GM21619 (cell line): ENCODE data around the gene ZNF256.

ENCODE experiments used
- ATAC-seq: cut with Tn5 transposase; IDR thresholded peaks from one replicate; pipeline ENCODE4 v1.9.1; 2021; ENCODE audit not compliant: unreplicated experiment

ZNF256 gene

DNA sequence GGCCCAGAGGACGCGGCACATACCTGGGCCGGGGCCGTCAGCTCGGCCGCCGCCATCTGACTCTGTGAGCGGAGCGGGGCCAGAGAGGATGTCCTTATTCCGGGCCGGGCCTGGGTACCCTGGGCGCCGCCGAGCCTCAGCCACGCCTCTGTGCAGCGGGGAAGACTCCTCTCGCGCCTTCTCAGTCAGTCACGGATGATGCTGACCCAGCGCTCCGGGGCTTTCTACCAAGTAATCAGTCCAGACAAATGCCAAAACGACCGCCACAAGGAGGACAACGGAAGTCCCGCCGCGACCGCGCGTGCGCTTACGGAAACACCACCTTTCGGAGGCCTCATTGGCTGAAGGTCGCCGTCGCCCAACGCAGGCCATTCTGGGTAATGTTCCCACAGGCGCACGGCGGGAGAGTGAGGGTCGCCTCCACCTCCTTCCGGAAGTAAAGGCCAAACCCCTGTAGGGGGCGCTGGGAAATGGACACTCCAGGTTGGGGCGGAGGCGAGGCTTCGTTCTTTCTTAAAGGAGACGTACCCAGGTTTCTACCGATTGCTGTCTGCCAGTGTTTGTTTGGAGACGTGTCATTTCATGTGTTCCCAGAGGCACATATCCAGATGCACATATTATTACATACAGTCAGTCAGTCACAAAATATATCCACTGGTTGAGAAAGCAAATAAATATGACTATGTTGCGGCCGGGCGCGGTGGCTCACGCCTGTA, at the start of gene ZNF256:
Gene ZNF256, minus strand, starts transcription at position 288 of the 716 bp plus-strand sequence. Its CDS starts 232 bp downstream, at position 56.
- ATAC-seq: peak; percentile 80

DNA sequence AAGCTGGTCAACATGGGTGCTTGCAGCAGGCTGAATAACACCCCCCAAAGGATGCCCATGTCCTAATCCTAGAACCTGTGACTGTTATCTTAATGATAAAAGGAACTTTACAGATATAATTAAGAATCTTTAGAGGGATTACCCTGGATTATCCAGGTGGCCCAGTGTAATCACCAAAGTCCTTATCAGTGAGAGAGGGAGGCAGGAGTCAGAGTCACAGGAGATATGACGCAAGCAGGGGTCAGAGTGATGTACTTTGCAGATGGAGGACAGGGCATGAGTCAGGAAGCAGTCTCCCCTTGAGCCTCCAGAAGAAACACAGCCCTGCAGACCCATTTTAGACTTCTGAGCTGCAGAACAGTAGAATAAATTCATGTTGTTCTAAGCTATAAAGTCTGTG, 45.3 kb upstream of the ZNF256 start:
- ATAC-seq: no peak

DNA sequence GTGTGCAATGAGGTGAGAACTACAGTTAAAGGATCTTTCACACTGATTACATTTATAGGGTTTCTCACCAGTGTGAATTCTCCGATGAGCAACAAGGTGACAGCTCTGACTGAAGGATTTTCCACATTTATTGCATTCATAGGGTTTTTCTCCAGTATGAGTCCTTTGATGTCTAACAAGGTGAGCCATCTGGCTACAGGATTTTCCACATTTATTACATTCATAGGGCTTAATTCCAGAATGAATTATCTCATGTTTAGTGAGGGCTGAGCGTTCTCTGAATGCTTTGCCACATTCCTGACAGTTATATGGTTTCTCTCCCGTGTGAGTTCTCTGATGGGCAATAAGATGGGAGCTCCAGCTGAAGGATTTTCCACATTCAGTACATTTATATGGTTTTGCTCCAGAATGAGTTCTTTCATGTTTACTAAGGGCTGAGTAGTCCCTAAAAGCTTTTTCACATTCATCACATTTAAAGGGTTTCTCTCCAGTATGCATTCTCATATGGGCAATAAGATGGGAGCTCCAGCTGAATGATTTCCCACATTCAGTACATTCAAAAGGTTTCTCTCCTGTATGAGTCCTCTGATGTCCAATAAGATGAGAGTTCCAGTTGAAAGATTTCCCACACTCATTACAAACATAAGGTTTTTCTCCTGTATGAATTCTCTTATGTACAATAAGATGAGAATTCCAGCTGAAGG, 31.2 kb upstream of the ZNF256 start:
- no peak for ATAC-seq

- no peak for ATAC-seq
Observed at GRCh38 chr19:57974434-57974833, 26.9 kb upstream of the ZNF256 start, which contains the start of gene C19orf18. Gene C19orf18 (minus strand): TSS chr19:57974534. CDS start chr19:57974432, 102 bp downstream.

DNA sequence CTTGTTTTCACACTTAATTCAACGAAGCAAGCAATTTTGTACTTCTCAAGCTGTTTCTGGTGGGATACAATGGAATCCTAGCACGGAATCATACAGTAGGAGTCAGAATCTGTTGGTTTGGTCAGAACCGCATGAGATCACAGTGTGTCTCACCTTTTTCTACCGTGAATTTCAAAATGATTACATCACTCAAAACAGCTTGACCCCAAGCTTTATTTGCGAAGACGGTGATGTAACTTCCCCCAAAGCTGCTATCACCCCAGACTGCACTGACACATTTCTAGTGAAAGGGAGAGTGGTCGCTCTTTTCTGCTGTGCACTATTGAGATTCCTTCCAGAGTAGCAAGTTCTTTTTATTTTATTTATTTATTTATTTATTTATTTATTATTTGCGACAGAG, 17.3 kb upstream of the ZNF256 start:
- ATAC-seq: no peak

GRCh38 chr19:57961785-57962184, 14.3 kb upstream of the ZNF256 start:
- no peak for ATAC-seq

DNA sequence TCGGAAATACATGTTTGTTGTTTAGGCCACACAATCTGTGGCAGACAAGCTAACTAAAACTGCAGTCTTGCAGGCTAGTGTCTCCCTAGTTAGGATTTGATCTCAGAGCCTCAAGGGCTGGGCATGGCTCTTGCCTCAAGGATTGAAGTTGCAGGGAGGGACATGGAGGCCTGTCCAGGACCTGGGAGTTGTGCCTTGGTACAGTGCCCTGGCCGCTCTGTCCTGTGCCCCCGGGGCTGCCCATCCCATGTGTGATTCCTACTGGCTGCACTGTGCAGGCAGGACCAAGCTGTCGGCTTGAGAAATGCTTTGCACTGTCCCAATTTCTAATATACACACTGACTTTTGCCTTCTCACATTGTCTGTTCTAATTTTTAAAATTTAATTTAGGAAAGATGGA, 7.5 kb upstream of the ZNF256 start:
- ATAC-seq: no peak

GRCh38 chr19:57949702-57950101, 2.2 kb upstream of the ZNF256 start:
- no peak for ATAC-seq

DNA sequence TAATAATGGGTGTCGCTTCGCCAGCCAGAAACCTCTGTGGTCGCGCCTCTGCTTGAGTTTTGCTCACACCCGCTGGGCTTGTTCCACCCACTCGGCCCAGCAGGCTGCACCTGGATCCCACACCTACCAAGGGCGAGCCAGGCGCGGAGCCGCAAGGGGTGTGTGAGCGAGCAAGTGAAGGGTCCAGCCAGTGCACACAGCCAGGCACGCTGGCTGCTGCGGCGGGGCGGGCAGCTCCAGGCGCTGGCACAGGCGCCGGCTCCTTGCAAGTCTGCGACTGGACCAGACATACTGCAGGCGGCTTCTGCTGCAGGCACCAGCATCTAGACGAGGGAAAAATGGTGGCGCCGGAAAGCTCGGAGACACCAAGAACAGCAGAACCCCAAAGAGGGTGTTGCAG, 1.8 kb upstream of the ZNF256 start:
- ATAC-seq: no peak

DNA sequence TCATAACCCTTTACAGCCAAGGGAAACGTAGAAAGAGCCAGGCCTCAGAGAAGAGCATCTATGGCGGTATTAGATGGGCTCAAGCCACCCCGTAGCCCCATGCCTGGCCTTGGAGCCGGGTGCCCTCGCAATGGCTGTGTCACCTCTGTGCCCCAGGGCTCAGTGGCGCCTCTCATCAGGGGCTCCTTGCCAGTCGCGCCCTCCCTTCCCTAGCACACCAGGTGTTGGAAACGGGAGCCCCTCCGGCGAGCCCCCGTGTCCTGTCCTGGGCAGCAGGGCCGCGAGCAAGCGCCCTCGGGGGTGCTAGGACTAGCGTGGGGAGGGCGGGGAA, 453 bp downstream of the ZNF256 start:
- ATAC-seq: peak; percentile 16

DNA sequence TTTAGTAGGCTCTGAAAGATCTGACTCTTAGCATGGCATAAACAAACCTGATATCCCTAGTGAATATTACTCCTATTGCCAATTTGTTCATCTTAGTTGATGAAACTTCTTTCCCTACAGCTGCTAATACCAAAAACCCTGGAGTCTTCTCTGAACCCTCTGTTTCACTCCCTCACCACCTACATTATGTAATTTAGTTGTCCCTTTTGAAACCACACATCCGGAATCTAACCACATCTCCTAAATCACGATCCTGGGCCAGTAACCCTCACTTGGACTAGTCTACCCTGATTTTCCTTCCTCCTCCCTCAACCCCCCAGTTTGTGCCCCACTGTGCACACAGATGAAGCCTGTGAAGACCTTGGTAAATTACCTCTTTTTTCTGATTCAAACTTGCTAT, 1.2 kb downstream of the ZNF256 start:
- ATAC-seq: no peak

DNA sequence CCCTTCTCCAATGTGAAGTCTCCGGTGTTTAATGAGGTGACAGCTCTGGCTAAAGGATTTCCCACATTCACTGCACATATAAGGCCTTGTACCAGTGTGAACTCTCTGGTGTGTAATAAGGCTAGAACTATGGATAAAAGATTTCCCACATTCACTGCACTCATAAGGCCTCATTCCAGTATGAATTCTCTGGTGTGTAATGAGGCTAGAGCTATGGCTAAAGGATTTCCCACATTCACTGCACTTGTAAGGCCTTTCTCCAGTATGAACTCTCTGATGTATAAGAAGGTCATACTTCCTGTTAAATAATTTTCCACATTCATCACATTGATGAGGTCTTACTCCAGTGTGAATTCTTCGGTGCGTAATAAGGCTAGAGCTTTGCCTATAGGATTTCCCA, 5.9 kb downstream of the ZNF256 start:
- ATAC-seq: no peak

DNA sequence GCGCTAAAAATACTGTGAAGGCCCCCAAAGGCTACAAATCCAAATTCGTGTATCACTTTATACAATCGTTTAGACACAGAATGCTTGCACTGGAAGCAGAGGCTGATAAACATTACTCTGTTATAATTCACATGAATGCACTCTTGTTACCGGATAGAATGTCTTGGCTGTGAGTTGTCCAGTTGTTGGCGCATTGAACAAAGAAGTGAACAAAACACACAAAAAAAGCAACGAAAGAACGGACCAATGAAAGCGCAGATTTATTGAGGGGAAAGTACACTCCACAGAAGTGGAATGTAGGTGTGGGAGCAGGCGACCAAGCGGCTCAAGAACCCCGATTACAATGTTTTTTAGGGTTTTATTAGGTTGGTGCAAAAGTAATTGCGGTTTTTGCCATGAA, 11.8 kb downstream of the ZNF256 start:
- ATAC-seq: no peak

DNA sequence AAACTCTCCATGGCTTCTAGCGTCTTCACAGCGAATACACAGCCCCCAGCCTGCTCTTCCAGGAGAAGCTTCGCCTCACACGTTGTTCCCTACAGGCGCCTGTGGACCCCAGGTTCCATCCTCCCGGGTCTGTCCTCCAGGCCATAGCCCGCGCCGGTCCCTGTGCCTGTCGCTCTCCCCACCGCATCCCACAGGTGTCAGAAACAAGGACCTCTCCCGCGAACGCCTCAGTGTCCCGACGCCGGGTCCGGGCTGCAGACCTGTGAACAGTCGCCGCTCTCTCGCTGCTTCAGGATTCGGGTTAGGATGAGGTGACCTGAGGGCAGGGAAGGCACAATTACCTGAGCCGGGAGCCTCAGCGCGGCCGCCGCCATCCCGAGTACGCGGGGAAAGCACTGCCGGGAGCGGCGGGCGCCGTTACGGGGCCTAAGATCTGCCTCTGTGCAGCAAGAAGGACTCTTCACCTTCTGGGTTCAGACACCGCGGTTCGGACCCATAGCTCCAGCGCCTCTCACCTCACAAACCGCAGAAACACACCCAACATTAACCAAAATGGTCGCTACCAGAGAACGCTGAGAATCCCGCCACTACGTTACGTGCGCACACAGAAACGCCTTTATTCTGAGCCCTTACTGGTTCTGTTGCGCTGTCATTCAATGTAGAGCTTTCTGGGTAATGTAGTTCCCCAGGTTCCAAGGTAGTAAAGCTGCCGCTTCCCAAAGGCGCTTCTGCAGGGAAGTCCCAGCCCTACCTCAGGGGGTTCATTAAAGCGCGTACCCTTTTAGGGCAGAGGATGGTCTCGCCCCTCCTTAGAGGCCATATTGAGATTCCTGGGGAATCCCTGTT, 12.5 kb downstream of the ZNF256 start, which contains the start of gene ZNF418:
Gene ZNF418, minus strand, starts transcription at position 583 of the 846 bp plus-strand sequence. CDS start 1,580 bp downstream, outside the sequence.
- ATAC-seq: peak; percentile 58

- no peak for ATAC-seq
Observed at GRCh38 chr19:57927587-57927986, 19.9 kb downstream of the ZNF256 start.

DNA sequence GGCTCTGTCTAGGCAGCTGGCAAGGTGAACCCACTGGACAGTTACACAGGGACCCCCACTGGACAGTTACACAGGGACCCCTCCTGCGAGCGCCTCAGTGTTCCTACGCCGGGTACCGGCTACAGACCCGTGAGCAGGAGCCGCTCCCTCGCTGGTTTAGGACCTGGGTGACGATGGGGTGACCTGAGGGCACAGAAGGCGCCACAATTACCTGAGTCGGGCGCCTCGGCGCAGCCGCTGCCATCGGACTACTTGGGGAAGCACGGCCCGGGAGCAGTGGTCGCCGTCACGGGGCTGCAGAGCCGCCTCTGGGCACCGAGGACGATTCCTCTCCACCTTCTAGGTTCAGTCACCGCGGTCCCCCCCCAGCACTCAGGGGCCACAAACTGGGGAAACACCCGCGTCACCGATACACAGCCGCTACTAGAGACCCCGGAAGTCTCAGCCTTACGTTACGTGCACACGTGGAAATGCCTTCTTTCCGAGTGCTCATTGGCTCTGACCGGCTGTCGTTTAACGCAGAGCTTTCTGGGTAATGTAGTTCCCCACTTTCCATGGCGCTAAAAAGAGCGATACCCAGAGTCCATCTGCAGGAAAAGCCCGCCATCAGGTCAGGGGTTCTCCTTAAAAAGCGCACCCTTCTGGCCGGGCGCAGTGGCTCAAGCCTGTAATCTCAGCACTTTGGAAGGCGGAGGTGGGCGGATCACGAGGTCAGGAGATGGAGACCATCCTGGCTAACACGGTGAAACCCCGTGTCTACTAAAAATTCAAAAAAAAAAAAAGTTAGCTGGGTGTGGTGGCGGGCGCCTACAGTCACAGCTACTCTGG, 31.1 kb downstream of the ZNF256 start, which contains the start of gene ZNF417:
Gene ZNF417, minus strand, starts transcription at position 425 of the 828 bp plus-strand sequence. Its CDS starts 181 bp downstream, at position 244.
- ATAC-seq: peak; percentile 98

- no peak for ATAC-seq
Observed at GRCh38 chr19:57914531-57914930, 33.0 kb downstream of the ZNF256 start.

DNA sequence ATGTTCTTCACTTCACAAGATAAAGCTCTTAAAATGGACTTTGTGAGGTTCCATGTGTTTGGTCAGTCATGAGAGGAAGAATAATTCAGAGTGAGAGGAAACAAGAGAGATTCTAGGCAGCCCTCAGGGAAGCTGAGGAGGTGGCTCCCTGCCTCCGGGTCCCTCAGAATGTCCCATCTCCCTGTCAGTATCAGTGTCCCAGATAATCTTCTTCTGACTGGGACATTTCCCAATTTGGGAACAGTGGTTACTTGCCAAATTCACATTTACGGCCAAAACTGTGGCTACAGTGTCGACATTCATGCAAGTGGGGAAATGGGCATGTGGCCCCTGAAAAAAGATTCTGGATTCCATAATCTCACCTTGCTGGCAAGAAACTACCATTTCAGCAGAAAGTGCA, 40.1 kb downstream of the ZNF256 start:
- no peak for ATAC-seq

GRCh38 chr19:57905258-57905657, 42.2 kb downstream of the ZNF256 start:
- no peak for ATAC-seq

- ATAC-seq: no peak
Observed at GRCh38 chr19:57903618-57904184, 43.8 kb downstream of the ZNF256 start.
